Fibroblast of the aortic adventitia (primary cell): ENCODE measurements around the gene TMPRSS9. TPM values are rescaled to one million over a fixed set of nuclear protein-coding genes. Genes with fewer than 3 reads are reported as not detected.
"Not testable (repeated sequence)": the region's sequence is repeated elsewhere in the genome, so short reads cannot be mapped to it uniquely, and the experiment has no call there.

ENCODE experiments used
- DNase-seq: peaks from one replicate; pipeline ENCODE4 v3.0.0-alpha.2; 2010; ENCODE audit warnings: low read depth
- H3K4me3 ChIP-seq: 2 replicates; pipeline ENCODE4 v1.5.1; 2011; ENCODE audit warnings: low read depth, mild to moderate bottlenecking, control low read depth, low read length, moderate library complexity
- CTCF ChIP-seq: IDR thresholded peaks from 2 replicates; pipeline ENCODE4 v1.5.1; 2011; ENCODE audit warnings: mild to moderate bottlenecking, low read length, control low read depth, inconsistent platforms; ENCODE audit not compliant: insufficient read depth
- total RNA-seq: library from RNA; depleted of rRNA; stranded (reverse); fragments of >200 nt; gene quantifications from 2 replicates; pipeline ENCODE4 v1.2.3, GENCODE V29; 2012; ENCODE audit warnings: low replicate concordance

Gene TMPRSS9
- total RNA-seq, 1 donor, result not detected

GRCh38 chr19:2453431-2454025 is 93.5 kb downstream of the TMPRSS9 start:
- no peak overlapping the region for H3K4me3 ChIP-seq
- no peak for DNase-seq
- TF ChIP-seq CTCF, result no peak

- no peak for TF ChIP-seq CTCF
- H3K4me3 ChIP-seq, result no peak overlapping the region
- no peak for DNase-seq
Measured at GRCh38 chr19:2454199-2454961, 94.3 kb downstream of the TMPRSS9 start.

- TF ChIP-seq CTCF, result no peak
- H3K4me3 ChIP-seq, result peak overlapping the region; percentile 78
- no peak for DNase-seq
Measured at GRCh38 chr19:2454962-2455850, 95.1 kb downstream of the TMPRSS9 start.

GRCh38 chr19:2455851-2456570 is 95.9 kb downstream of the TMPRSS9 start:
- TF ChIP-seq CTCF, result no peak
- no peak for DNase-seq
- H3K4me3 ChIP-seq, result peak overlapping the region; percentile 78

- DNase-seq, result no peak
- TF ChIP-seq CTCF, result no peak
- H3K4me3 ChIP-seq, result peak overlapping the region; percentile 51
Measured at GRCh38 chr19:2457394-2458037, 97.5 kb downstream of the TMPRSS9 start.

GRCh38 chr19:2458054-2458453 is 98.0 kb downstream of the TMPRSS9 start:
- DNase-seq, result no peak
- TF ChIP-seq CTCF, result no peak
- H3K4me3 ChIP-seq, result no peak overlapping the region

- DNase-seq, result not testable (repeated sequence)
Measured at GRCh38 chr19:2458776-2459175, 98.7 kb downstream of the TMPRSS9 start.

More at GRCh38 chr19:2458776-2459175, 98.7 kb downstream of the TMPRSS9 start:
- H3K4me3 ChIP-seq, result not testable (repeated sequence)
